Natural killer cell (primary cell): ENCODE data around the gene LRCH1. TPM values are rescaled to one million over a fixed set of nuclear protein-coding genes. Genes with fewer than 3 reads are reported as not detected.

Source experiments
- ATAC-seq, 3 donors: fragments of 150-1000 bp in 2 of 3; fragments of 200-7000 bp in 1 of 3; cut with Tn5 transposase; 1 replicate in 1 of 3; 2 replicates in 2 of 3; pipeline ENCODE4 v1.10.0; 2021; ENCODE audit warnings: mild to moderate bottlenecking in 2 of 3, moderate library complexity in 2 of 3
- DNase-seq, 2 donors: peaks; one replicate each; pipeline versions ENCODE4 v3.0.0 to v3.0.0-alpha.2; 2013 to 2021; ENCODE audit warnings: mixed read lengths in 1 of 2
- H3K27ac ChIP-seq: one replicate; pipeline ENCODE4 v1.5.1; 2013; ENCODE audit warnings: mild to moderate bottlenecking, low read length
- H3K27me3 ChIP-seq: one replicate; pipeline ENCODE4 v1.6.1; 2013; ENCODE audit warnings: low read length; ENCODE audit not compliant: control insufficient read depth, insufficient read depth
- H3K36me3 ChIP-seq: one replicate; pipeline ENCODE4 v1.6.1; 2013; ENCODE audit warnings: low read length; ENCODE audit not compliant: control insufficient read depth, insufficient read depth
- H3K4me1 ChIP-seq: one replicate; pipeline ENCODE4 v1.6.1; 2013; ENCODE audit warnings: low read length; ENCODE audit not compliant: control insufficient read depth, insufficient read depth
- H3K4me3 ChIP-seq: one replicate; pipeline ENCODE4 v1.5.1; 2013; ENCODE audit warnings: low read length
- H3K9me3 ChIP-seq: one replicate; pipeline ENCODE4 v1.6.1; 2013; ENCODE audit warnings: low read length; ENCODE audit not compliant: control insufficient read depth, insufficient read depth
- H3K27ac Mint-ChIP-seq, 2 donors: one replicate each; pipeline ENCODE4 v1.8.0; 2022; ENCODE audit warnings: mild to moderate bottlenecking in 2 of 2, mixed read lengths in 2 of 2, moderate library complexity in 1 of 2
- H3K27me3 Mint-ChIP-seq, 2 donors: one replicate each; pipeline ENCODE4 v1.8.0; 2022; ENCODE audit warnings: low read depth in 2 of 2, mixed read lengths in 2 of 2
- H3K36me3 Mint-ChIP-seq: one replicate; pipeline ENCODE4 v1.8.0; 2022; ENCODE audit warnings: mixed read lengths
- H3K4me1 Mint-ChIP-seq, 2 donors: one replicate each; pipeline ENCODE4 v1.8.0; 2022; ENCODE audit warnings: mixed read lengths in 2 of 2
- H3K4me3 Mint-ChIP-seq: one replicate; pipeline ENCODE4 v1.8.0; 2022; ENCODE audit warnings: mild to moderate bottlenecking, moderate library complexity, mixed read lengths
- H3K9me3 Mint-ChIP-seq, 2 donors: one replicate each; pipeline ENCODE4 v1.8.0; 2022; ENCODE audit warnings: mixed read lengths in 2 of 2
- CTCF ChIP-seq: fragments of 200-600 bp; IDR thresholded peaks from one replicate; pipeline ENCODE4 v1.8.0; 2022; ENCODE audit warnings: antibody characterized with exemption
- WGBS: methylation state at CpG from one replicate; pipeline ENCODE4 v1.1.7; 2013; ENCODE audit warnings: missing lambda C conversion rate; ENCODE audit not compliant: insufficient coverage; 5-methylcytosine and 5-hydroxymethylcytosine counted together
- intact Hi-C: fragments of 100-400 bp; cut with micrococcal nuclease; formaldehyde crosslinking; loops from one replicate; pipeline ENCODE4 v1.14.2; 2022
- total RNA-seq, 4 donors: library from RNA; stranded (reverse); fragments of 120-200 nt in 1 of 4; gene quantifications; one replicate each; pipeline versions ENCODE4 v1.2.3 to v1.2.4, GENCODE V29; 2013 to 2022

The LRCH1 gene
- total RNA-seq, 3 donors from 2014 or later (not counting 1 experiment from before 2014, with no cell fraction given), result 23.7 to 32.2 (median 29.6) TPM

- H3K27me3 Mint-ChIP-seq, result no peaks in the 10 kb centered on the region
- WGBS, result 56% methylated on average over 7 of the region's 7 CpGs
- DNase-seq (no peak), ATAC-seq (no peak)
- H3K4me1 Mint-ChIP-seq, result peaks cover 36 to 42% of the 10 kb centered on the region in 2 donors
- H3K27ac ChIP-seq, result no peak overlapping the region
- no peaks in the 10 kb centered on the region for H3K36me3 Mint-ChIP-seq
- peak overlapping the region; percentile 21 to 51 for H3K27ac Mint-ChIP-seq
- H3K36me3 ChIP-seq, result no peaks in the 10 kb centered on the region
- peaks cover 6% of the 10 kb centered on the region for H3K4me1 ChIP-seq
- no peaks in the 10 kb centered on the region for H3K9me3 Mint-ChIP-seq
- H3K9me3 ChIP-seq, result no peaks in the 10 kb centered on the region
- no peak overlapping the region for H3K4me3 ChIP-seq
- H3K4me3 Mint-ChIP-seq, result no peak overlapping the region
- TF ChIP-seq CTCF, result no peak
- no peaks in the 10 kb centered on the region for H3K27me3 ChIP-seq
- intact Hi-C loops, result no loop called here
Observed at GRCh38 chr13:46565808-46566750, 13.1 kb downstream of the LRCH1 start.

GRCh38 chr13:46567671-46568070 lies 14.7 kb downstream of the LRCH1 start:
- WGBS, result 91% methylated on average over 2 of the region's 2 CpGs
- no peak overlapping the region for H3K27ac Mint-ChIP-seq

GRCh38 chr13:46569456-46569855 lies 16.5 kb downstream of the LRCH1 start:
- Histone ChIP-seq H3K4me3 (no peak overlapping the region), H3K27me3 (no peaks in the 10 kb centered on the region), H3K4me1 (peaks cover 6% of the 10 kb centered on the region), H3K9me3 (no peaks in the 10 kb centered on the region), H3K36me3 (no peaks in the 10 kb centered on the region), H3K27ac (no peak overlapping the region)
- DNase-seq (no peak), ATAC-seq (no peak)
- Mint-ChIP-seq H3K27ac (peak overlapping the region in 1 of 2 donors; percentile 6), H3K4me1 (peaks cover 59 to 60% of the 10 kb centered on the region in 2 donors), H3K9me3 (no peaks in the 10 kb centered on the region), H3K4me3 (no peak overlapping the region), H3K36me3 (no peaks in the 10 kb centered on the region), H3K27me3 (no peaks in the 10 kb centered on the region)
- intact Hi-C loops, result no loop called here
- TF ChIP-seq CTCF, result no peak
- WGBS, result 98% methylated on average over 7 of the region's 7 CpGs

More at GRCh38 chr13:46567671-46568070, 14.7 kb downstream of the LRCH1 start:
- Mint-ChIP-seq H3K4me1 (peaks cover 52 to 55% of the 10 kb centered on the region in 2 donors), H3K27me3 (no peaks in the 10 kb centered on the region), H3K4me3 (no peak overlapping the region), H3K36me3 (no peaks in the 10 kb centered on the region), H3K9me3 (no peaks in the 10 kb centered on the region)
- ATAC-seq, result no peak
- TF ChIP-seq CTCF, result no peak
- Histone ChIP-seq H3K27me3 (no peaks in the 10 kb centered on the region), H3K9me3 (no peaks in the 10 kb centered on the region), H3K4me3 (no peak overlapping the region), H3K36me3 (no peaks in the 10 kb centered on the region), H3K27ac (no peak overlapping the region), H3K4me1 (peaks cover 7% of the 10 kb centered on the region)
- DNase-seq, result no peak
- intact Hi-C loops, result no loop called here
